ENCODE results near the gene TMEM52.

DNA sequence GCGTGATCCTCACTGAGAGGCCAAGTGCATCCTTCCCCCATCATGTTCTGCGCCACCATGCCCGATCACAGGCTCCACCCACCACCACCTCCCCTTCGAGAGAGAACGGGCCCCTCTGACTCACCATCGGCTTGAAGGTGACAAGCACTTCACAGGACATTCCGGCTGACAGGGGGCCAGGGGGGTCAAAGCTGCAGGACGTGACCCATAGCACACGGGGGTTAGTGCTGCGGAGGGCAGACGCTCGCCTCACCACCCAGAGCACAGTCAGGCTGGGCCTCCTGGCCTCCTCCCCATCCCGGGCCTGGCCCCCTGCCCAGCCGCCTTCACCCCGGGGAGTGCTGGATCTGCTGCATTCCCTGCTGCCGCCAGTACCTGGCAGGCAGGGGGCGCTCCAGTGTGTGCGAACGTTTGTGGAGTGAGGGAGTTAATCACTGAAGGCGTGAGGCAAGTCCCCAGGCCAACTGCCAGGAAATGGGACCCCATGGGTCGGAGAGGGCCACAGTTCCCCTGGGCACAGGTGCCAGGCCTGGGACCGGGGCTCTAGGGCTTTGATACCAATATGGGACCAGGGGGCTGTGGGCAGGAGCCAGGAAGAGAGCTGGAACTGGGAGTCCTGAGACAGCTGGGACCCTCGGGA lies 40.9 kb upstream of the TMEM52 start:
- TF ChIP-seq, protein P1, sequence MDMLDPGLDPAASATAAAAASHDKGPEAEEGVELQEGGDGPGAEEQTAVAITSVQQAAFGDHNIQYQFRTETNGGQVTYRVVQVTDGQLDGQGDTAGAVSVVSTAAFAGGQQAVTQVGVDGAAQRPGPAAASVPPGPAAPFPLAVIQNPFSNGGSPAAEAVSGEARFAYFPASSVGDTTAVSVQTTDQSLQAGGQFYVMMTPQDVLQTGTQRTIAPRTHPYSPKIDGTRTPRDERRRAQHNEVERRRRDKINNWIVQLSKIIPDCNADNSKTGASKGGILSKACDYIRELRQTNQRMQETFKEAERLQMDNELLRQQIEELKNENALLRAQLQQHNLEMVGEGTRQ (CRISPR knock-in tag; IDR thresholded peaks at IDR 0.05) = no peak
- no peak for TF ChIP-seq SIN3A (IDR thresholded peaks at IDR 0.05; ENCODE audit: borderline replicate concordance in 2 of 2, control insufficient read depth in 1 of 2, low read depth in 2 of 2, low read length in 2 of 2)
- TF ChIP-seq FOXJ3 (CRISPR knock-in tag; IDR thresholded peaks at IDR 0.05) = no peak
- no peak; the same call in 1 of the 2 replicates for TF ChIP-seq NBN (IDR thresholded peaks at IDR 0.05; ENCODE audit: low read depth)
- TF ChIP-seq IRF2 (CRISPR knock-in tag; IDR thresholded peaks at IDR 0.05) = no peak
- no peak for TF ChIP-seq HMG20B (CRISPR knock-in tag; IDR thresholded peaks at IDR 0.05)
- TF ChIP-seq, protein P2, sequence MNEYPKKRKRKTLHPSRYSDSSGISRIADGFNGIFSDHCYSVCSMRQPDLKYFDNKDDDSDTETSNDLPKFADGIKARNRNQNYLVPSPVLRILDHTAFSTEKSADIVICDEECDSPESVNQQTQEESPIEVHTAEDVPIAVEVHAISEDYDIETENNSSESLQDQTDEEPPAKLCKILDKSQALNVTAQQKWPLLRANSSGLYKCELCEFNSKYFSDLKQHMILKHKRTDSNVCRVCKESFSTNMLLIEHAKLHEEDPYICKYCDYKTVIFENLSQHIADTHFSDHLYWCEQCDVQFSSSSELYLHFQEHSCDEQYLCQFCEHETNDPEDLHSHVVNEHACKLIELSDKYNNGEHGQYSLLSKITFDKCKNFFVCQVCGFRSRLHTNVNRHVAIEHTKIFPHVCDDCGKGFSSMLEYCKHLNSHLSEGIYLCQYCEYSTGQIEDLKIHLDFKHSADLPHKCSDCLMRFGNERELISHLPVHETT (CRISPR knock-in tag; conservative IDR thresholded peaks at IDR 0.05 in 1 of 2, IDR thresholded peaks at IDR 0.05 in 1 of 2) = no peak
- peak; percentile 35; the same call in 1 of the 2 replicates for TF ChIP-seq KLF1 (tag; IDR thresholded peaks at IDR 0.05)

Data from K562 (cell line).